HFF-Myc (cell line): ENCODE data around the gene PRRG1.
"Not testable (repeated sequence)": the region's sequence is repeated elsewhere in the genome, so short reads cannot be mapped to it uniquely, and the experiment has no call there.

Experiments used
- DNase-seq: peaks from one replicate; pipeline ENCODE4 v3.0.0-alpha.2; 2011; ENCODE audit warnings: low read depth; ENCODE audit errors: extremely low read depth
- H3K4me3 ChIP-seq: replicated peaks from 2 replicates; pipeline ENCODE4 v1.5.1; 2011; ENCODE audit warnings: low read depth, mild to moderate bottlenecking, control low read depth, low read length
- CTCF ChIP-seq: IDR thresholded peaks from 2 replicates; pipeline ENCODE4 v1.5.1; 2012; ENCODE audit warnings: mild to moderate bottlenecking, low read depth, low read length, control low read depth; ENCODE audit errors: missing control alignments

The PRRG1 gene

GRCh38 chrX:37476571-37477170 lies 127.5 kb downstream of the PRRG1 start:
- DNase-seq = no peak
- no peak for TF ChIP-seq CTCF
- H3K4me3 ChIP-seq = no peak overlapping the region

GRCh38 chrX:37484335-37484734 lies 135.2 kb downstream of the PRRG1 start:
- not testable (repeated sequence) for DNase-seq, H3K4me3 ChIP-seq

GRCh38 chrX:37485429-37485828 lies 136.3 kb downstream of the PRRG1 start:
- no peak for TF ChIP-seq CTCF
- no peak overlapping the region for H3K4me3 ChIP-seq
- no peak for DNase-seq

GRCh38 chrX:37487271-37487670 lies 138.1 kb downstream of the PRRG1 start:
- TF ChIP-seq CTCF = no peak

GRCh38 chrX:37488323-37488722 lies 139.2 kb downstream of the PRRG1 start:
- no peak for TF ChIP-seq CTCF
- DNase-seq = no peak
- no peak overlapping the region for H3K4me3 ChIP-seq

More at GRCh38 chrX:37487271-37487670, 138.1 kb downstream of the PRRG1 start:
- DNase-seq = no peak
- no peak overlapping the region for H3K4me3 ChIP-seq

GRCh38 chrX:37491686-37492085 lies 142.5 kb downstream of the PRRG1 start:
- no peak overlapping the region for H3K4me3 ChIP-seq
- TF ChIP-seq CTCF = no peak
- no peak for DNase-seq

- DNase-seq = not testable (repeated sequence)
These were observed 146.6 kb downstream of the PRRG1 start for GRCh38 chrX:37495760-37496159.

GRCh38 chrX:37497126-37497525 lies 148.0 kb downstream of the PRRG1 start:
- H3K4me3 ChIP-seq, DNase-seq: not testable (repeated sequence)

More at GRCh38 chrX:37495760-37496159, 146.6 kb downstream of the PRRG1 start:
- not testable (repeated sequence) for H3K4me3 ChIP-seq
- peak; percentile 4 for TF ChIP-seq CTCF

- not testable (repeated sequence) for DNase-seq
These were observed 149.2 kb downstream of the PRRG1 start for GRCh38 chrX:37498323-37498722.

GRCh38 chrX:37499649-37500048 lies 150.5 kb downstream of the PRRG1 start:
- DNase-seq, H3K4me3 ChIP-seq: not testable (repeated sequence)

More at GRCh38 chrX:37498323-37498722, 149.2 kb downstream of the PRRG1 start:
- not testable (repeated sequence) for H3K4me3 ChIP-seq
